Measurements from ENCODE around the gene FAM200B. TPM values are rescaled to one million over a fixed set of nuclear protein-coding genes. Genes with fewer than 3 reads are reported as not detected.

Gene FAM200B
- polyA plus RNA-seq, 1 of the 3 experiments (the other 2 are of a cell fraction): 46.3 TPM

DNA sequence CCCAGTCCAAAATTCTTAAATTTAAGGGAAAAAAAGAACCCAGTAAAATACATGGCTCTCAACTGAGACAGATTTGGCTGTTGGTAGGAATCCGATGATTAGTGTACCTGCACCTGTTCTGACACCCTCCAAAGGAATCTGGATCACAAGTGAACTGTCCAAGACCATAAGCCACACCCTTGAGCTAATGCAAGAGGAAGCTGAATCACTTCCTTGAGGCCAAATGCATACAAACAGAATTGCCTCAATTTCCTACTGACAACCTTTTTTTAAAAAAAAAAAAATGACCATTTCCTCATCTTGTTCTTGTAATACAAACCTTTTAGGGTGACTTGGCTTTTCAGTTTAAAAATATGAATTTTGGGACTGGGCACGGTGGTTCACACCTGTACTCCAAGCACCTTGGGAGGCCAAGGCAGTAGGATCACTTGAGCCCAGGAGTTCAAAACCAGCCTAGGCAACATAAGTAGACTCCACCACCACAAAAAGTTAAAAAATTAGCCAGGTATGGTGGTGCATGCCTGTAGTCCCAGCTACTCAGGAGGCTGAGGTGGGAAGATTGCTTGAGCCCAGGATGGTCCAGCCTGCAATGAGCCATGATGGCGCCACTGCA is 15.8 kb upstream of the FAM200B start:
- Histone ChIP-seq H3K4me3 (ENCODE audit: low read depth in 2 of 2, low read length in 1 of 2) (no peak overlapping the region), H4K20me1 (ENCODE audit: insufficient read depth) (no peaks in the 10 kb centered on the region), H3K9me3 (no peaks in the 10 kb centered on the region), H2AFZ (ENCODE audit: low read depth) (no peak overlapping the region), H3K9me2 (no peaks in the 10 kb centered on the region), H3K79me2 (ENCODE audit: insufficient read depth) (peaks cover 70% of the 10 kb centered on the region), H3K4me1 (ENCODE audit: control insufficient read depth in 1 of 2, insufficient read depth in 2 of 2, low read depth in 1 of 2, low read length in 1 of 2) (peaks cover 0 to 19% of the 10 kb centered on the region in 2 experiments; a peak in 2 of 4 replicates), H3K27me3 (ENCODE audit: insufficient read depth) (no peaks in the 10 kb centered on the region), H3F3A (replicated peaks; ENCODE audit: insufficient read depth) (peaks cover 6% of the 10 kb centered on the region), H3K27ac (ENCODE audit: low read depth in 2 of 2, low read length in 1 of 2) (no peak overlapping the region), H3K9ac (no peak overlapping the region), H3K4me2 (no peak overlapping the region), H3K36me3 (replicated peaks in 1 of 2; ENCODE audit: control insufficient read depth in 1 of 2, insufficient read depth in 2 of 2, low read length in 1 of 2) (peaks cover 5 to 25% of the 10 kb centered on the region in 2 experiments)
- no peak for TF ChIP-seq EP300 (IDR thresholded peaks at IDR 0.05; ENCODE audit: borderline replicate concordance in 1 of 2, low read depth in 1 of 2, low read length in 1 of 2)
- no peak for TF ChIP-seq FOSL2 (IDR thresholded peaks at IDR 0.05; ENCODE audit: borderline replicate concordance, low read depth)
- DNase-seq: no peak
- CTCF ChIA-PET: no interaction called here
- 95% methylated on average over 3 of the region's 3 CpGs for WGBS (ENCODE audit: low lambda C conversion rate)
- POLR2A ChIA-PET: no interaction called here

DNA sequence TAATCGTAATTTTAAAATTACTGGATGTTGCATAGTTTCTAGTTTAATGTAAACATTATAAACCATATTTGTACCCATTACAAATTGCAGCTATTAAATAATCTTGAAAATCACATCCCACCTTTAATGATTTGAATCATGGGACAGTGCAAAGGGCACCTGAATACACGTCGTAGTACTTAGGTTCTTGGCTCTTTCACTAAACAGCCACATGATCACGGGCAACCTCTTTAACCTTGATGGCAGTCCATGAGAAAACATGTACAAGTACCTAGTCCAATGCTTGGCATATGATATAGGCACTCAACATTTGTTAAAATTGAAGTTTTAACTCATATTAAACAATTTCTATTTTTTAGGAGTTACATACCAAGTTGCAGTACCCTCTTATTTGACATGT is 14.6 kb upstream of the FAM200B start:
- 98% methylated on average over 4 of the region's 4 CpGs for WGBS (ENCODE audit: low lambda C conversion rate)
- Histone ChIP-seq H2AFZ (ENCODE audit: low read depth) (no peak overlapping the region), H3K27me3 (ENCODE audit: insufficient read depth) (no peaks in the 10 kb centered on the region), H3K9me3 (no peaks in the 10 kb centered on the region), H4K20me1 (ENCODE audit: insufficient read depth) (no peaks in the 10 kb centered on the region), H3K79me2 (ENCODE audit: insufficient read depth) (peaks cover 82% of the 10 kb centered on the region), H3F3A (replicated peaks; ENCODE audit: insufficient read depth) (peaks cover 6% of the 10 kb centered on the region), H3K27ac (ENCODE audit: low read depth in 2 of 2, low read length in 1 of 2) (no peak overlapping the region), H3K4me1 (ENCODE audit: control insufficient read depth in 1 of 2, insufficient read depth in 2 of 2, low read depth in 1 of 2, low read length in 1 of 2) (peaks cover 0 to 19% of the 10 kb centered on the region in 2 experiments; a peak in 2 of 4 replicates), H3K9ac (no peak overlapping the region), H3K9me2 (no peaks in the 10 kb centered on the region), H3K36me3 (replicated peaks in 1 of 2; ENCODE audit: control insufficient read depth in 1 of 2, insufficient read depth in 2 of 2, low read length in 1 of 2) (peaks cover 5 to 19% of the 10 kb centered on the region in 2 experiments), H3K4me3 (ENCODE audit: low read depth in 2 of 2, low read length in 1 of 2) (no peak overlapping the region), H3K4me2 (no peak overlapping the region)
- TF ChIP-seq, protein P1, sequence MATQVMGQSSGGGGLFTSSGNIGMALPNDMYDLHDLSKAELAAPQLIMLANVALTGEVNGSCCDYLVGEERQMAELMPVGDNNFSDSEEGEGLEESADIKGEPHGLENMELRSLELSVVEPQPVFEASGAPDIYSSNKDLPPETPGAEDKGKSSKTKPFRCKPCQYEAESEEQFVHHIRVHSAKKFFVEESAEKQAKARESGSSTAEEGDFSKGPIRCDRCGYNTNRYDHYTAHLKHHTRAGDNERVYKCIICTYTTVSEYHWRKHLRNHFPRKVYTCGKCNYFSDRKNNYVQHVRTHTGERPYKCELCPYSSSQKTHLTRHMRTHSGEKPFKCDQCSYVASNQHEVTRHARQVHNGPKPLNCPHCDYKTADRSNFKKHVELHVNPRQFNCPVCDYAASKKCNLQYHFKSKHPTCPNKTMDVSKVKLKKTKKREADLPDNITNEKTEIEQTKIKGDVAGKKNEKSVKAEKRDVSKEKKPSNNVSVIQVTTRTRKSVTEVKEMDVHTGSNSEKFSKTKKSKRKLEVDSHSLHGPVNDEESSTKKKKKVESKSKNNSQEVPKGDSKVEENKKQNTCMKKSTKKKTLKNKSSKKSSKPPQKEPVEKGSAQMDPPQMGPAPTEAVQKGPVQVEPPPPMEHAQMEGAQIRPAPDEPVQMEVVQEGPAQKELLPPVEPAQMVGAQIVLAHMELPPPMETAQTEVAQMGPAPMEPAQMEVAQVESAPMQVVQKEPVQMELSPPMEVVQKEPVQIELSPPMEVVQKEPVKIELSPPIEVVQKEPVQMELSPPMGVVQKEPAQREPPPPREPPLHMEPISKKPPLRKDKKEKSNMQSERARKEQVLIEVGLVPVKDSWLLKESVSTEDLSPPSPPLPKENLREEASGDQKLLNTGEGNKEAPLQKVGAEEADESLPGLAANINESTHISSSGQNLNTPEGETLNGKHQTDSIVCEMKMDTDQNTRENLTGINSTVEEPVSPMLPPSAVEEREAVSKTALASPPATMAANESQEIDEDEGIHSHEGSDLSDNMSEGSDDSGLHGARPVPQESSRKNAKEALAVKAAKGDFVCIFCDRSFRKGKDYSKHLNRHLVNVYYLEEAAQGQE (IDR thresholded peaks at IDR 0.05; ENCODE audit: low read depth, low read length): no peak
- TF ChIP-seq YY1 (IDR thresholded peaks at IDR 0.05; ENCODE audit: low read depth) (no peak), JUND (IDR thresholded peaks at IDR 0.05) (no peak), FOXM1 (IDR thresholded peaks at IDR 0.05; ENCODE audit: low read depth) (no peak), RAD21 (IDR thresholded peaks at IDR 0.05; ENCODE audit: low read length) (no peak), POLR2AphosphoS5 (IDR thresholded peaks at IDR 0.05; ENCODE audit: low read depth, low read length) (no peak), RCOR1 (IDR thresholded peaks at IDR 0.05; ENCODE audit: low read length) (no peak), EZH2phosphoT487 (IDR thresholded peaks at IDR 0.05; ENCODE audit: borderline replicate concordance, low read depth) (no peak), FOXJ3 (CRISPR knock-in tag; IDR thresholded peaks at IDR 0.05) (no peak), RFX5 (IDR thresholded peaks at IDR 0.05; ENCODE audit: low read length) (no peak), RXRA (IDR thresholded peaks at IDR 0.05; ENCODE audit: borderline replicate concordance, low read depth) (no peak), ELF1 (IDR thresholded peaks at IDR 0.05) (no peak), GATA2 (CRISPR knock-in tag; IDR thresholded peaks at IDR 0.05) (no peak), EP300 (IDR thresholded peaks at IDR 0.05; ENCODE audit: borderline replicate concordance in 1 of 2, low read depth in 1 of 2, low read length in 1 of 2) (no peak)
- TF ChIP-seq, protein P2, sequence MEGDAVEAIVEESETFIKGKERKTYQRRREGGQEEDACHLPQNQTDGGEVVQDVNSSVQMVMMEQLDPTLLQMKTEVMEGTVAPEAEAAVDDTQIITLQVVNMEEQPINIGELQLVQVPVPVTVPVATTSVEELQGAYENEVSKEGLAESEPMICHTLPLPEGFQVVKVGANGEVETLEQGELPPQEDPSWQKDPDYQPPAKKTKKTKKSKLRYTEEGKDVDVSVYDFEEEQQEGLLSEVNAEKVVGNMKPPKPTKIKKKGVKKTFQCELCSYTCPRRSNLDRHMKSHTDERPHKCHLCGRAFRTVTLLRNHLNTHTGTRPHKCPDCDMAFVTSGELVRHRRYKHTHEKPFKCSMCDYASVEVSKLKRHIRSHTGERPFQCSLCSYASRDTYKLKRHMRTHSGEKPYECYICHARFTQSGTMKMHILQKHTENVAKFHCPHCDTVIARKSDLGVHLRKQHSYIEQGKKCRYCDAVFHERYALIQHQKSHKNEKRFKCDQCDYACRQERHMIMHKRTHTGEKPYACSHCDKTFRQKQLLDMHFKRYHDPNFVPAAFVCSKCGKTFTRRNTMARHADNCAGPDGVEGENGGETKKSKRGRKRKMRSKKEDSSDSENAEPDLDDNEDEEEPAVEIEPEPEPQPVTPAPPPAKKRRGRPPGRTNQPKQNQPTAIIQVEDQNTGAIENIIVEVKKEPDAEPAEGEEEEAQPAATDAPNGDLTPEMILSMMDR (IDR thresholded peaks at IDR 0.05): no peak
- TF ChIP-seq, protein P3, sequence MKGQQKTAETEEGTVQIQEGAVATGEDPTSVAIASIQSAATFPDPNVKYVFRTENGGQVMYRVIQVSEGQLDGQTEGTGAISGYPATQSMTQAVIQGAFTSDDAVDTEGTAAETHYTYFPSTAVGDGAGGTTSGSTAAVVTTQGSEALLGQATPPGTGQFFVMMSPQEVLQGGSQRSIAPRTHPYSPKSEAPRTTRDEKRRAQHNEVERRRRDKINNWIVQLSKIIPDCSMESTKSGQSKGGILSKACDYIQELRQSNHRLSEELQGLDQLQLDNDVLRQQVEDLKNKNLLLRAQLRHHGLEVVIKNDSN (IDR thresholded peaks at IDR 0.05; ENCODE audit: borderline replicate concordance, low read depth): no peak
- TF ChIP-seq, protein P4, sequence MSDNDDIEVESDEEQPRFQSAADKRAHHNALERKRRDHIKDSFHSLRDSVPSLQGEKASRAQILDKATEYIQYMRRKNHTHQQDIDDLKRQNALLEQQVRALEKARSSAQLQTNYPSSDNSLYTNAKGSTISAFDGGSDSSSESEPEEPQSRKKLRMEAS (IDR thresholded peaks at IDR 0.05; ENCODE audit: low read depth): no peak
- TF ChIP-seq, protein P5, sequence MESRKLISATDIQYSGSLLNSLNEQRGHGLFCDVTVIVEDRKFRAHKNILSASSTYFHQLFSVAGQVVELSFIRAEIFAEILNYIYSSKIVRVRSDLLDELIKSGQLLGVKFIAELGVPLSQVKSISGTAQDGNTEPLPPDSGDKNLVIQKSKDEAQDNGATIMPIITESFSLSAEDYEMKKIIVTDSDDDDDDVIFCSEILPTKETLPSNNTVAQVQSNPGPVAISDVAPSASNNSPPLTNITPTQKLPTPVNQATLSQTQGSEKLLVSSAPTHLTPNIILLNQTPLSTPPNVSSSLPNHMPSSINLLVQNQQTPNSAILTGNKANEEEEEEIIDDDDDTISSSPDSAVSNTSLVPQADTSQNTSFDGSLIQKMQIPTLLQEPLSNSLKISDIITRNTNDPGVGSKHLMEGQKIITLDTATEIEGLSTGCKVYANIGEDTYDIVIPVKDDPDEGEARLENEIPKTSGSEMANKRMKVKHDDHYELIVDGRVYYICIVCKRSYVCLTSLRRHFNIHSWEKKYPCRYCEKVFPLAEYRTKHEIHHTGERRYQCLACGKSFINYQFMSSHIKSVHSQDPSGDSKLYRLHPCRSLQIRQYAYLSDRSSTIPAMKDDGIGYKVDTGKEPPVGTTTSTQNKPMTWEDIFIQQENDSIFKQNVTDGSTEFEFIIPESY (IDR thresholded peaks at IDR 0.05; ENCODE audit: borderline replicate concordance, low read depth): no peak
- CTCF ChIA-PET: no interaction called here
- POLR2A ChIA-PET: no interaction called here
- no peak for DNase-seq
